Urothelium cell line (cell line): ENCODE data around the gene AADACL2.

Experiments used
- DNase-seq: peaks from one replicate; pipeline ENCODE4 v3.0.0; 2011; ENCODE audit warnings: low spot score, mixed read lengths
- FAIRE-seq: peaks from 2 replicates; lab custom pipeline; 2011; peaks lifted over from hg19 to GRCh38; lab: Jason Lieb, UNC

The AADACL2 gene

DNA sequence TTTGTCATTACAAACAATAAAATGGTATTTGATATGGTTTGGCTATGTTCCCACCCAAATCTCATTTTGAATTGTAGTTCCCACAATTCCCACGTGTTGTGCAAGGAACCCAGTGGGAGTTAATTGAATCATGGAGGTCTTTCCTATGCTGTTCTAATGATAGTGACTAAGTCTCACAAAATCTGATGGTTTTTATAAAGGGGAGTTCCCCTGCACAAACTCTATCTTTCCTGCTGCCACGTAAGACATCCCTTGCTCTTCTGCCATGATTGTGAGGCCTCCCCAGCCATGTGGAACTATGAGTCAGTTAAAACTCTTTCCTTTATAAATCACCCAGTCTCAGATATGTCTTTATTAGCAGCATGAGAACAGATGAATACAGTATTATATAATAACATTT lies 64.7 kb downstream of the AADACL2 start:
- no peak for DNase-seq
- no peak for FAIRE-seq

DNA sequence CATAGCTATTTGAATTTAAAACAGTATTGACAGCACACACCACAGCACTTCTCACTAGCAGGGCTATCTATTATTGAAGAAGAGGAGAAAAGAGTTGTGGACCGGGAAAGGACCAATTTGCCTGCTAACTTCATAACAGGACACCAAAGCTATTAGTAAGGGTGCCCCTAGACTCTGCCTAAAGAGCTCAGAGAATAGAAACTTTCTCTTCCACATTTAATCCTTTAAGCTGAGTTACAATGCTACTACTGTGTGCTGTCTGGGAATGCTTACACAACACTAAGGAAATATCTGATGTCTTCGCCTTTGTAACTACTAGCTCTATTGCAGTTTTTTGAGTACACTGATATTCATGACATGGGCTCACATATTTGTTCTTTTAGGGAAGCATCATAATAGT lies 66.7 kb downstream of the AADACL2 start:
- FAIRE-seq = no peak
- DNase-seq = no peak

DNA sequence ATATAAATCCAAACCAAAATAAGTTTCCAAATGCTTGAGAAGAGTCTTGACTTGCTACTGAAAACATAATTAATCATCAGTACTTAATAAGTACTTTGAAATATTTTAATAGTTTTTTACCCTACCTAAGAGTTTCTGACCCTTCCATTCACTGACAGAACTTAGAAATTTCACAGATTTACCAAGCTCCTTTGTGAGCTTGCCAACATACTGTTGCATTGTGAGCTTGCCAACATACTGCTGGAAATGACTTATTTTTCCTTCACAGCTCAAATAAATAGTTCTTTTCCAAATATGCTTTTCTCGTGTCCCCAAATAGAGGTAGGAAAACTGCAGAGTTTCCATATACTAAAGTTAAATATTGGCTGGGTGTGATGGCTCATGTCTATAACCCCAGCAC lies 70.5 kb downstream of the AADACL2 start:
- DNase-seq (no peak), FAIRE-seq (no peak)

DNA sequence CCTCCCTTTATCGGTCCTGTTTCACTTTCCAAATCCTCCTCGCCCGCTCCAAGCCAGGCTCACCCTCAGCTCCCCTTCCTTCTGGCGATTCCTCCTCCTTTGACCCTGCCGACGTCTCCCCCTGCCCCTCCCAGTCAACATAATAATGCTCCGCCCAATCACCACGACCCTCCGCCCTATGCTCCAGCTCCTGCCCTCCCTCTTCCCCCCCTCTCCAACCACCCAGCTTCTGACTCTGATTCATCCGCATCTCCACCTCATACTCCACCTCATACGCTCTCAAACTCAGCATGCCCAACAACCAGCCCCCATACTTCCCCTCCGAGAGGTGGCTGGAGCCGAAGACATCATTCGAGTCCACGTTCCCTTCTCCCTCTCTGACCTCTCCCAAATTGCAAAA lies 73.1 kb downstream of the AADACL2 start:
- DNase-seq (no peak), FAIRE-seq (no peak)
